Activated T-cell treated with anti-CD3 and anti-CD28 coated beads for 4 hours (primary cell): Measurements from ENCODE around the gene OTOS.

Experiments
- DNase-seq: peaks from one replicate; pipeline ENCODE4 v3.0.0-alpha.2; 2020

OTOS gene

GRCh38 chr2:240149943-240150784 is 9.7 kb upstream of the OTOS start:
- no peak for DNase-seq

GRCh38 chr2:240147911-240148587 is 7.6 kb upstream of the OTOS start:
- DNase-seq: no peak

GRCh38 chr2:240147382-240147781 is 6.9 kb upstream of the OTOS start:
- DNase-seq: no peak

GRCh38 chr2:240146627-240147278 is 6.3 kb upstream of the OTOS start:
- no peak for DNase-seq

- no peak for DNase-seq
Observed at GRCh38 chr2:240146141-240146561, 5.7 kb upstream of the OTOS start.

GRCh38 chr2:240145461-240145860 is 5.0 kb upstream of the OTOS start:
- DNase-seq: no peak

GRCh38 chr2:240144649-240145261 is 4.3 kb upstream of the OTOS start:
- no peak for DNase-seq

- peak; percentile 80 for DNase-seq
Observed at GRCh38 chr2:240143801-240144648, 3.6 kb upstream of the OTOS start.

GRCh38 chr2:240143276-240143675 is 2.8 kb upstream of the OTOS start:
- no peak for DNase-seq

GRCh38 chr2:240142859-240143258 is 2.4 kb upstream of the OTOS start:
- DNase-seq: no peak

- no peak for DNase-seq
Observed at GRCh38 chr2:240142256-240142775, 1.9 kb upstream of the OTOS start.

GRCh38 chr2:240141736-240142135 is 1.3 kb upstream of the OTOS start:
- no peak for DNase-seq

GRCh38 chr2:240140920-240141319 is 462 bp upstream of the OTOS start:
- no peak for DNase-seq

- no peak for DNase-seq
Observed at GRCh38 chr2:240139666-240140393, 628 bp downstream of the OTOS start.

GRCh38 chr2:240139011-240139441 is 1.4 kb downstream of the OTOS start:
- no peak for DNase-seq

- DNase-seq: no peak
Observed at GRCh38 chr2:240138254-240138984, 2.0 kb downstream of the OTOS start.

- no peak for DNase-seq
Observed at GRCh38 chr2:240137596-240138253, 2.7 kb downstream of the OTOS start.

GRCh38 chr2:240136671-240137292 is 3.7 kb downstream of the OTOS start:
- DNase-seq: peak; percentile 20

GRCh38 chr2:240136013-240136670 is 4.3 kb downstream of the OTOS start, which contains the start of gene COPS9:
COPS9 (minus strand) TSS chr2:240136305; CDS start chr2:240136284, 21 bp downstream.
- DNase-seq: peak; percentile 76
